ENCODE measurements around the gene NUP153.
A peak's percentile ranks its signal among the peaks of the same experiment; 100 is the strongest.
"Not testable (repeated sequence)": the region's sequence is repeated elsewhere in the genome, so short reads cannot be mapped to it uniquely, and the experiment has no call there.

The NUP153 gene

DNA sequence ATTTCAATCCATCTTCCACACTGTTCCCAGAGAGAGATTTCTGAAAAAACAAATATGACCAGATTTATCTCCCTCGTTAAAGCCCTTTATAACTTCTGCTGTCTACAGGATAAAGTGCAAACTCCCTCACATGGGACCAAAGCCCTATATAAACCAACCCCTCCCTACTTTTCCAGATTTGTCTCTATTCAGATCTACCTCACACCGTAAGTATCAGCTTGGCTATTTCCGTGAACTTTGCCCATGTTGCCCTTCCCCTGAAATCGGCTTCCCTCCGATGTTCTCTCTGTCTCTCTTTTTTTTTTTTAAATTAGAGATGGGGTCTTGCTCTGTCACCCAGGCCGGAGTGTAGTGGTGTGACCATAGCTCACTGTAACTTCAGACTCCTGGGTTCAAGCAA, 118.7 kb downstream of the NUP153 start:
- no peak overlapping the region for H3K27ac Mint-ChIP-seq
- no peaks in the 10 kb centered on the region for H3K36me3 Mint-ChIP-seq (ENCODE audit: low read depth)

DNA sequence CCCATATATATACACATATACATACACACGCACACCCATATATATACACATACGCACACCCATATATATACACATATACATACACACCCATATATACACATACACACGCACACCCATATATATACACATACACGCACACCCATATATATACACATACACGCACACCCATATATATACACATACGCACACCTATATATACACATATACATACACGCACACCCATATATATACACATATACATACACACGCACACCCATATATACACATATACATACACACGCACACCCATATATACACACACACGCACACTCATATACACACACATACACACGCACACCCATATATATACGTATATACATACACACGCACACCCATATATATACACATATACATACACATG, 120.1 kb downstream of the NUP153 start:
- H3K27ac Mint-ChIP-seq; H3K4me3 Mint-ChIP-seq; H3K9me3 Mint-ChIP-seq; H3K36me3 Mint-ChIP-seq (ENCODE audit: low read depth): not testable (repeated sequence)
- Mint-ChIP-seq H3K27me3 (ENCODE audit: low read depth) (peaks cover 11% of the 10 kb centered on the region), H3K4me1 (ENCODE audit: low read depth) (peaks cover 15% of the 10 kb centered on the region)

More for the DNA sequence above, 118.7 kb downstream of the NUP153 start:
- Mint-ChIP-seq H3K4me3 (no peak overlapping the region), H3K4me1 (ENCODE audit: low read depth) (peaks cover 15% of the 10 kb centered on the region), H3K9me3 (no peaks in the 10 kb centered on the region), H3K27me3 (ENCODE audit: low read depth) (peaks cover 4% of the 10 kb centered on the region)

DNA sequence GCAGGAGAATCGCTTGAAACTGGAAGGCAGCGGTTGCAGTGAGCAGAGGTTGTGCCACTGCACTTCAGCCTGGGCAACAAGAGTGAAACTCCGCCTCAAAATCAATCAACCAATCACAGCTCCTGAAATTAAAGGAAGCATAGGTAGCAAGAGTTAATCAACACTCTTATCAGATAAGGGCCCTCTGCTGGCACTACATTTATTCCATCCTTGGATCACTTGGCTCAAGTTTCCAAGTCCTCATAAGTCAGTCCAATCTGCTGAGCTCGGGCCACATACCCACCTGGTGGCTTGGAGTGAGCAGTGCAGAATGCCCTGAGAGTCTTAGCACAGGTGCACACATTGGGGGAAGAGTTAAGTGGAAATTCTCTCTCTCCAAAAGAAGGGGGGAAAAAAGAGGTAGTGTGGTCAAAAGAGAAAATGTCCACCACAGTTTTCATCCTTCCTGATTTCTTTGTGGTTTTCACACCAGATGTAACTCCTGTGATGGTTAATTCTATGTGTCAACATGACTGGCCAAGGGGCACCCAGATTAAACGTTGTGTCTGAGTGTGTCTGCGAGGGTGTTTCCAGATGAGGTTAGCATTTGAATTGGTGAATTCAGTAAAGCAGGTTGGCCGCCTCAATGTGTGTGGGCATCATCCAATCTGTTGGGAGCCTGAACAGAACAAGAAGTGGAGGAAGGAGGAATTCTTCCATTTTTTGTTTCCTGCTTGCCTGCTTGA, 120.8 kb downstream of the NUP153 start:
- H3K9me3 Mint-ChIP-seq, result peaks cover 4% of the 10 kb centered on the region
- peaks cover 18% of the 10 kb centered on the region for H3K27me3 Mint-ChIP-seq (ENCODE audit: low read depth)
- H3K4me1 Mint-ChIP-seq (ENCODE audit: low read depth), result peaks cover 13% of the 10 kb centered on the region
- H3K36me3 Mint-ChIP-seq (ENCODE audit: low read depth), result no peaks in the 10 kb centered on the region
- no peak overlapping the region for H3K4me3 Mint-ChIP-seq
- no peak overlapping the region for H3K27ac Mint-ChIP-seq

DNA sequence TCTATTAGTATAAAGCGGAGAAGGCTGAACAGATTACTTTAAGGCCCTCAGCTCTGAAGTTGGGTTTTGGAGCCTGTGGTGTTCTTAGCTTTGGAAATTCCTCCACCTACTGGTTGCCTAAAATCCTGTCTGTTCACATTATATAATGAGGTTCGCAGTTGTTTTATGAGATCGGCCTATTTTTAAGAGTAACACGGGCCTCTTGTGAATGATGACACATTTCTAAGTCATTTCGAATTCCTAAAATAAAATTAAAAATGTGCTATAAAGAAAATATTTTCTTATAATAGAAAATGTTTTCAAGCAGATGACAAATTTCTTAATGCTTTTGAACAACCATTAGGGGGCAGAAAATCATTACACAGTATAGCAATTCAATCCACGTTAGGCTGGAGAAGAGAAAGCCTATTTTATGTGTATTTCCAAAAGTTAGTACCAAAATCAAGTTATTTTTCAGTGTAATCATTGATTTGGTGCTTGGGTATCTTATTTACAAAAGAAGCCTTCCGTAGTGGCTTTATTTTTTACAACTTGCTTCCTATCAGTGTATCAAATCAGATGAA, 122.4 kb downstream of the NUP153 start:
- H3K9me3 Mint-ChIP-seq, result peaks cover 5% of the 10 kb centered on the region
- H3K4me1 Mint-ChIP-seq (ENCODE audit: low read depth), result peaks cover 10% of the 10 kb centered on the region
- H3K27me3 Mint-ChIP-seq (ENCODE audit: low read depth), result peaks cover 23% of the 10 kb centered on the region
- no peak overlapping the region for H3K4me3 Mint-ChIP-seq
- H3K27ac Mint-ChIP-seq, result no peak overlapping the region
- no peaks in the 10 kb centered on the region for H3K36me3 Mint-ChIP-seq (ENCODE audit: low read depth)

DNA sequence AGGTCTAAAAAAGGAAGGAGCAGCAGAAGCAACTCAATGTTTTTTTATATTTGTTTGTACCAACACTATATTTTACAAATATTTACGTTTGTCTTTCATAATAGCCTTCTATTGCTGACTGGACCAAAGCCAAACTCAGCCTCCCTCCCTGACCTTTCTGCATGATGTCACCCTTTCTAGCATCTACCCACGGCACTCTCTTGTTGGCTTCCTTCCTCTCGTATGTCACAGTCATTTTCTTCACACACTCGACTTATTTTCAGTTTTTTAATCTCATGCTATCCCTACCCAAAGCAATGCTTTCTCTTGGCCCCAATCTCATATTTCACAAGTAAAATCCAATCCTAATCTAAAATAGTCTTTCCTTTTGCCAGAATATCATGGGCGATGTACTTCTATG, 122.9 kb downstream of the NUP153 start:
- peaks cover 23% of the 10 kb centered on the region for H3K27me3 Mint-ChIP-seq (ENCODE audit: low read depth)
- no peak overlapping the region for H3K4me3 Mint-ChIP-seq
- peaks cover 10% of the 10 kb centered on the region for H3K4me1 Mint-ChIP-seq (ENCODE audit: low read depth)
- peaks cover 5% of the 10 kb centered on the region for H3K9me3 Mint-ChIP-seq
- no peak overlapping the region for H3K27ac Mint-ChIP-seq
- no peaks in the 10 kb centered on the region for H3K36me3 Mint-ChIP-seq (ENCODE audit: low read depth)

DNA sequence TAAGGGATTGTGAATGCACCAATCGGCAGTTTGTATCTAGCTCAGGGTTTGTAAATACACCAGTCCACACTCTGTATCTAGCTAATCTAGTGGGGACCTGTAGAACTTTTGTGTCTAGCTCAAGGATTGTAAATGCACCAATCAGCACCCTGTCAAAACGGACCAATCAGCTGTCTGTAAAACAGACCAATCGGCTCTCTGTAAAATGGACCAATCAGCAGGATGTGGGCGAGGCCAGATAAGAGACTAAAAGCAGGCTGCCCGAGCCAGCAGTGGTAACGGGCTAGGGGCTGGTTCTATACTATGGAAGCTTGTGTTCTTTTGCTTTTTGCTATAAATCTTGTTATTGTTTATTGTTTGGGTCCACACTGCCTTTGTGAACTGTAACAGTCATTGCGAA, 125.4 kb downstream of the NUP153 start:
- Mint-ChIP-seq H3K27me3 (ENCODE audit: low read depth) (peaks cover 35% of the 10 kb centered on the region), H3K9me3 (peaks cover 18% of the 10 kb centered on the region), H3K4me3 (peak overlapping the region; percentile 56)
- H3K4me1 Mint-ChIP-seq (ENCODE audit: low read depth); H3K36me3 Mint-ChIP-seq (ENCODE audit: low read depth); H3K27ac Mint-ChIP-seq: not testable (repeated sequence)

DNA sequence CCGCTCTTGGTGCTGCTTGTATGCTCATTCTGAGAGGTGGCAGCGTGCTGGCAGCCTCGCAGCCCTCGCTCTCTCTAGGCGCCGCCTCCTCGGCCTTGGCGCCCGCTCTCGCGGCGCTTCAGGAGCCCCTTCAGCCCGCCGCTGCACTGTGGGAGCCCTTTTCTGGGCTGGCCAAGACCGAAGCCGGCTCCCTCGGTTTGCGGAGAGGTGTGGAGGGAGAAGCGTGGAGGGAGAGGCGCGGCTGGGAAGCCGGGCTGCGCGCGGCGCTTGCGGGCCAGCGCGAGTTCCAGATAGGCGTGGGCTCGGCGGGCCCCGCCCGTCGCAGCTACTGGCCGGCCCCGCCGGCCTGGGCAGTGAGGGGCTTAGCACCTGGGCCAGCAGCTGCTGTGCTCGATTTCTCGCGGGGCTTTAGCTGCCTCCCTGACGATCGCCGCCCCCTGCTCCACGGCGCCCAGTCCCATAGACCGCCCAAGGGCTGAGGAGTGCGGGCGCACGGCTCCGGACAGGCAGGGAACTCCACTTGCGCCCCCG, 126.1 kb downstream of the NUP153 start:
- peak overlapping the region; percentile 72 for H3K4me3 Mint-ChIP-seq
- H3K27me3 Mint-ChIP-seq (ENCODE audit: low read depth), result peaks cover 35% of the 10 kb centered on the region
- H3K27ac Mint-ChIP-seq, result no peak overlapping the region
- no peaks in the 10 kb centered on the region for H3K36me3 Mint-ChIP-seq (ENCODE audit: low read depth)
- peaks cover 18% of the 10 kb centered on the region for H3K9me3 Mint-ChIP-seq
- peaks cover 10% of the 10 kb centered on the region for H3K4me1 Mint-ChIP-seq (ENCODE audit: low read depth)

DNA sequence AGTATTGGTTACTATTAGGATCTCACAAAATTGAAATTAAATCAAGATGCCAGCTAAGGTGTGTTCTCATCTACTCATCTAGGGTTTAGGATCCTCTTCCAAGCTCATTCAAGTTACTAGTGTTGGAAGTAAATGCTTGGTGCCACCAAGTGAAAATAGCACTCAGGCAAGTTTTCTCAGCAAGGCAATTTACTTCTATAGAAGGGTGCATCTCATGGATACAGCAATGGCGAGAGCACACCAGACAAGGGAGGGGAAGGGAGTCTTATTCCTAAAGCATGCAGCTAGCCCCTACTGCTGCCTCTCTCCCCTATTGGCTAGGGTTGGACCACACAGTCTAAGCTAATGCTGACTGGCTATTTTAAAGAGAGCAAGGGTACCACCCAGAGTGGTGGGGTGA, 129.7 kb downstream of the NUP153 start:
- Mint-ChIP-seq H3K36me3 (ENCODE audit: low read depth) (no peaks in the 10 kb centered on the region), H3K27me3 (ENCODE audit: low read depth) (peaks cover 35% of the 10 kb centered on the region), H3K4me1 (ENCODE audit: low read depth) (peaks cover 5% of the 10 kb centered on the region), H3K4me3 (no peak overlapping the region), H3K27ac (no peak overlapping the region), H3K9me3 (peaks cover 18% of the 10 kb centered on the region)

DNA sequence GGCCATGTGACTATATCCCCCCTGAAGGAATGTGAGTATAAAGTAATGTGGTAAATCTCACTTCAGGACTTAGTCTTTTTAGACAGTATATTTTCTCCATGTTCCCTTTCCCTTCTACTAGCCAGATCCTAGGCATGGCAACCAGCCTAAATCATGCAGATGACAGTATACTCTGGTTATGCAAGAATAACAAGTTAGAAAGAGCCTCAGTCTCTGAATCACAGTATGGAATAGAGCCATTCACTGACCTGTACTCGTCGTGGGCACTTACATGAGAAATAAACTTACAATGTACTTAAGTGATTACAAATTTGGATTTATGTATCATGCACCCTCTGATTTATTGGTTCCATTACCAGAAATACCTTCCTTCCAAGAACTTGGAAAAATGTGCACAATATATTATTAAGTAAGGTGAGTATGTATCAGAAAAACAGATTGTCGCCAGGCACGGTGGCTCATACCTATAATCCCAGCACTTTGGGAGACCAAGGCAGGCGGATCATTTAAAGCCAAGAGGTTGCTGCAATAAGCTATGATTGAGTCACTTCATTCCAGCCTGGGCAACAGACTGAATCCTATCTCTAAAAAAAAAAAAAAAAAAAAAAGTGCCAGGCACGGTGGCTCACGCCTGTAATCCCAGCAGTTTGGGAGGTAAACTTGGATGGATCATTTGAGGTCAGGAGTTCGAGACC, 131.7 kb downstream of the NUP153 start:
- H3K4me3 Mint-ChIP-seq, result no peak overlapping the region
- H3K27ac Mint-ChIP-seq, result no peak overlapping the region
- H3K36me3 Mint-ChIP-seq (ENCODE audit: low read depth), result no peaks in the 10 kb centered on the region
- peaks cover 12% of the 10 kb centered on the region for H3K9me3 Mint-ChIP-seq
- no peaks in the 10 kb centered on the region for H3K4me1 Mint-ChIP-seq (ENCODE audit: low read depth)
- peaks cover 19% of the 10 kb centered on the region for H3K27me3 Mint-ChIP-seq (ENCODE audit: low read depth)

DNA sequence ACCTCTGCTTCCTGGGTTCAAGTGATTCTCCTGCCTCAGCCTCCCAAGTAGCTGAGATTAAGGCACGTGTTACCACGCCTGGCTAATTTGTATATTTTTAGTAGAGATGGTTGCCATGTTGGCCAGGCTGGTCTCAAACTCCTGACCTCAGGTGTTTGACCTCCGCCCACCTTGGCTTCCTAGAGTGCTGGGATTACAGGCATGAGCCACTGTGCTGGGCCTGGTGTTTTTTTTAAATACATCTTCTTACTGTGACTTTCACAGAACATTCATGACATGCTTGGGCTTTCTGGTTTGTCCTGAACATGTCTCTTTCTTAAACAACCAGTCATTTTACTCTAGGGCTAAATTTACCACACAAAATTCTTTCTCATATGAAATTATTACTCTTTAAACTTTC, 141.3 kb downstream of the NUP153 start:
- H3K9me3 Mint-ChIP-seq, result peaks cover 21% of the 10 kb centered on the region
- H3K4me1 Mint-ChIP-seq (ENCODE audit: low read depth), result no peaks in the 10 kb centered on the region
- no peak overlapping the region for H3K27ac Mint-ChIP-seq
- no peak overlapping the region for H3K4me3 Mint-ChIP-seq
- peaks cover 1% of the 10 kb centered on the region for H3K36me3 Mint-ChIP-seq (ENCODE audit: low read depth)
- peaks cover 3% of the 10 kb centered on the region for H3K27me3 Mint-ChIP-seq (ENCODE audit: low read depth)

Measured in T-helper 1 cell treated with Interleukin-12 subunit alpha and Interleukin-12 subunit beta and Interleukin-4 antibody, amounts not matched to agents 30 μg/mL and 1 μg/mL, for 36 hours (primary cell).